Vagina (tissue), 2 donors: ENCODE measurements around the gene ARHGAP45.

ENCODE experiments used
- CTCF ChIP-seq, 3 experiments: fragments of 450-650 bp in 2 of 3; fragments of 200-600 bp in 1 of 3; sonication (generic) in 1 of 3; IDR thresholded peaks; one replicate each; pipeline ENCODE4 v1.5.1; 2017 to 2019; ENCODE audit warnings: antibody characterized with exemption in 3 of 3, mild to moderate bottlenecking in 2 of 3, moderate library complexity in 2 of 3
- POLR2A ChIP-seq, 2 donors: fragments of 450-650 bp; IDR thresholded peaks; one replicate each; pipeline ENCODE4 v1.6.1; 2017; ENCODE audit warnings: antibody characterized with exemption in 2 of 2, mild to moderate bottlenecking in 2 of 2, moderate library complexity in 2 of 2
- POLR2AphosphoS5 ChIP-seq, 2 donors: sonication (generic); formaldehyde crosslinking; IDR thresholded peaks; one replicate each; pipeline ENCODE4 v1.9.0; 2017; ENCODE audit warnings: antibody characterized with exemption in 2 of 2, mild to moderate bottlenecking in 2 of 2, low read depth in 1 of 2; ENCODE audit not compliant: insufficient read depth in 1 of 2

- TF ChIP-seq CTCF (IDR thresholded peaks at IDR 0.05) (no peak), POLR2AphosphoS5 (IDR thresholded peaks at IDR 0.05; ENCODE audit: insufficient read depth in 1 of 2, low read depth in 1 of 2) (no peak), POLR2A (IDR thresholded peaks at IDR 0.05) (no peak)
Measured at GRCh38 chr19:1108291-1109031, 41.5 kb downstream of the ARHGAP45 start.
